GM21381 (cell line): Measurements from ENCODE around the gene SHROOM3.
A peak's percentile ranks its signal among the peaks of the same experiment; 100 is the strongest.

ENCODE experiments used
- ATAC-seq: cut with Tn5 transposase; IDR thresholded peaks from one replicate; pipeline ENCODE4 v1.9.1; 2021; ENCODE audit warnings: mild to moderate bottlenecking, moderate library complexity; ENCODE audit not compliant: unreplicated experiment

Gene SHROOM3

DNA sequence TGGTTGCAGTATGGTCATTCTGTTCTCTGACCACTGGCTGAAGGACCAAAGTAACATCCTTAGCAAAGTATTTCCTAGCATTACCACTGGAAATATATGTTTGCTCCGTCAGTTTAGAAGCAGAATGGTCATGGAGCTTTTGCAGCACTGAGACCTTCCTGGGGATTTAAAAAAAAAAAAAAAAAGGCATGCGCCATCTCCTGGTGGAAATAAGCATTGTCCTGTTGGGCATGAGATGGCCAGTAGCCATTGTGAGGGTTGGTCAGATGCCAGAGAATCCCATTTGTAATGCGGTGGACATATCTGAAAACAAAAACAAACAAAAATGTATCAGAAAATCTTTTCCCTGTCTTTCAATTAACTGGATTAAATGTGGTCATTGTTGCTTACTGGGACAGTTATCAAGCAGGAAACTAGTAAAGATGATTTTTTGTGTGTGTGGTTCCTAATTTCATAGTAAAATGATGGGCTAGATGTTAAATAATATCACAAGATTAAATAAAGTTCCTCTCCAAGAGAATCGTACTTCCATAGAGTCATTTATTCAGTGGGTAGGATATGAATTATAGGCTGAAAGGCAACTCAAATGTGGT lies 323.4 kb downstream of the SHROOM3 start:
- no peak for ATAC-seq

DNA sequence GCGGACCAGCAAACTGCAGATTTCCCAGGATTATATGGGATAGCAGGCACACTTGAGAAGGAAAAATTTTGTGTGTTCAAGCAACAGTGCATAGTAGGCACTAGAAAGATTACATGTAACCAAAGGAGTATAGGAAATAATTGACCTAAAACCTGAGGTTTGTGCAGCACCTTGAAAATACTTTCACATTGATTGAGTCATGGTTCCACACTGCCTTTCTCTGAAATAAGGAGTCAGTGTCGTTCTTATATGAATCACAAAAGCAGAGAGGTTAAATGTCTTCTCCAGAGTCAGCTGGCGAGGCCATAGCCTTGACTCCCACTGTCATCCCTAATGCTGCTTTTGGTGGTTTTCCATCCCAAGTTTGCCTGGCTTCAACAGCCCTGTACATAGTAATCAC lies 324.0 kb downstream of the SHROOM3 start:
- ATAC-seq = no peak

DNA sequence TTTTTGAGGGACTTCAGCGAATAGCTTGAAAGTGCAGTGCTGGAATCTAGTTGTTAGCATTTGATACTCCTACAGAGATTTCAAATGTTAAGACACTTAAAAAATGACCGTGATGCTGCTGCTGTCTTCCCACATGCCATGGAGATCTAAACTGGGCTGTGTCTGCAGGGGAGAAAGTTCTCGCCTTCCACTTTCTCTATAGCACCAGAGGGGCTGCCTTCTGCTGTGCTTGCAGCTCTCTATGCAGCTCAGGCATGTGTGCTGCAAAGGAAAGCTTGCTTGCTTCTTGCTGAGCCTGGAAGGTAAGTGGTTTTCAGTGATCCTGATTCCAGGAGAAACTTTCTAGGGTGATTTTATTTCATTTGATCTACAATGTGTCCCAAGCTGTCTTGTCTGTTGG lies 325.2 kb downstream of the SHROOM3 start:
- no peak for ATAC-seq

DNA sequence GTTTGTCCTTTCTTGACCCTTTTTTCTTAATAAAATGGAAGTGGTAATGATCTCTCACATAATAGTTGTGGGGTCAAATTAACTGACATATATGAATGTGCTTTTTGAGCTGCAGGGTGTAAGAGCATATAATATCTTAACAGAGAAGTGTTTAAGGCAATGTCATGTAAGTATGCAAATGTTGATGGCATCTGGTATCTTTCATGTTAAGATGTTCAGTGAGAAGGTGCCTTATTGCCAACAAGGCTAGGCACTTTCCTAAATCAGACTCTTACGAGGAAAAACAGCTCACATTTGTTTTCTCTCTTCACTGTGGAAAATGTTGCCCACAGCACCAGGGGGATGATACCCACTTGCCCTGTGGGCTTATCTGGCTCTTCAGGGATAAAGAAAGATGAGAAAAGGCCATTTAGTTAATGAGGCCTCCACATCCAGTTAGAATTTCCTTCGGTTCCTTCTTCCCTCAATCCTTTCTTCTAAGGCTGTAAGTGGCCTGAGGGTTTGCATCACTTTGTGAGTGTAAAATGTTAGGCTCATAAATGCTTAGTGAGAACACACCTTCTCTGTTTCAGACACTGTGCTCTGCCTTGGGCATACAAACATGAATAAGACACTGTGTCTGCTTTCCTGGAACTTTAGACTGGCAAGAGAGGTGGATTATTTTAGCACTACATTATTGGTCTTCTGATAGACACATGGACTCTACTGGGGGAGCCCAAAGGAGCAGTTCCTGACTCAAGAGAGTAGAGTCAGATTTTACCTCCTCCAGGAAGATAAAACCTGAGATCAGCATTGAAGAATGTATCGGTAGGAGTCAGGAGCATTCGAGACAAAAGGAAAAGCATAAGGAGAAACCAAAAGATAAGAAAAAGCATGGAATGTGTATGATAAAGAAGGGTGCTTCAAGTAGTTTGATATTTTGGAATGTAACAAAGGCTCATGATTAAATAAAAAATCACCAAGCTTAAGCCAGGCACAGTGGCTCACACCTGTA lies 327.4 kb downstream of the SHROOM3 start:
- ATAC-seq = no peak

DNA sequence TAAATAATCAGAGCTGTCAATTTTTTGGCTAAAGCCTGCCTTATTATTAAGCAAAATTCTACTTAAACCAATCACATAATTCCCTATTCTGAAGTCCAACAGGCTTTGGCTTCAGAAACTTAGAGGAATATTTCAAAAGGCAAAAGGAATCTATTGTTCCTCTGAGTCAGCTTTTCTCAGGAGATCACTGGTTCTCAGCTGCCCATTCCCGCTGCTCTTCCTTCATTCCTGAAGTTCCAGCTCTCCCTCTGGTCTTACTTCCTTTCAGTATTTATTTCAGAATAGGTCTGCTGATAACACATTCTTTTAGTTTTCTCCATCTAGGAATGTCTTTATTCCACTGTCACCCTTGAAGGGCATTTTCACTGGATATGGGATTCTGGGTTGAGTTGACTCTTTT lies 329.2 kb downstream of the SHROOM3 start:
- no peak for ATAC-seq

DNA sequence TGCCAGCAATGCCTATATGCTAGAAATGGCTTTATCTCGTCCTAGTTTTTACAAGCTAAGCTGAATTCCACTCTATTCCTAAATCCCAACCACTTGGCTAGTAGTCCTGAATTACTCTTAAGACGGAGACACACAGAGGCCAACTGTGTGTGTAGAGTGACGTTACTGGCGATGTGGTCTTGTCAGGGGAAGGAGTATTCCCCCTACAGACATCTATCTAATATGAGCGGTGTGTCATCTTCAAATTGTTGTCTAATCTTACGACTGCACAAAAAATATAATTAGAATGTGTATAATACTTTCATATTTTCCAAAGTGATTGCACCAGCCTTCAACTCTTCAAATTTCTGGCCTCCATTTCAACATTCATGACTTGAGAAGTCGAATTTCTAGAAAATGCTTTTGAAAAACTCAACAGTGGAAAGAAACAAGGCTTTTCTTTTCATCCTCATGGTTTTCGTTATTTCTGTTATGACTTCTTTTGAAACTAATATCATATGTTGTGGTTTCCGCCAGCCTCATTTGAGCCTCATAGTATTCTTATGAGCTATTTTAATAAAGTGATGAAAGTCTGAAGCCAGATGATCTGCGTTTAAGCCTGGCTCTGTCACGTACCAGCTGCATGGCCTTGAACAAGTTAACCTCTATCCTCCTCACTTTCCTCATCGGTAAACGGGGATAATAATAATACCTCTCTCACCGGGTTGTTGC lies 330.6 kb downstream of the SHROOM3 start:
- no peak for ATAC-seq

DNA sequence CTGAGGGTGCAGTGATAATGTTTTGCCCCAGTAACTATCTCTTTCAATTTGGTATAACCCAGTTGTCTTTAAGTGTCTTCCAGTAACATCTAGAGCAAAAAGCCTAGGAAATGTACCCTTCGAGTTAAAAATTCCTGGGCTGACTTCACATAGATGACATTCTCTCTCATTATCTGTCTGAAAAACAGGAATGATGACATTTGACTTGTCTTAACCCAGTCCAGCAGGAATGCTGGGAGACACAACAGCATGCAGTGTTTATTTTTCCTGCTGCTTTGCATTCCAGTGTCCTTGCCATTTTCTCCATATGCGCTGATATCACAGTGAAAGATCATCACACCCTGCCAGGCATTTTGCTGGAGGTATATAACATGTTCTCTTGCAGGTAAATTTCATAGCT lies 333.0 kb downstream of the SHROOM3 start:
- no peak for ATAC-seq

DNA sequence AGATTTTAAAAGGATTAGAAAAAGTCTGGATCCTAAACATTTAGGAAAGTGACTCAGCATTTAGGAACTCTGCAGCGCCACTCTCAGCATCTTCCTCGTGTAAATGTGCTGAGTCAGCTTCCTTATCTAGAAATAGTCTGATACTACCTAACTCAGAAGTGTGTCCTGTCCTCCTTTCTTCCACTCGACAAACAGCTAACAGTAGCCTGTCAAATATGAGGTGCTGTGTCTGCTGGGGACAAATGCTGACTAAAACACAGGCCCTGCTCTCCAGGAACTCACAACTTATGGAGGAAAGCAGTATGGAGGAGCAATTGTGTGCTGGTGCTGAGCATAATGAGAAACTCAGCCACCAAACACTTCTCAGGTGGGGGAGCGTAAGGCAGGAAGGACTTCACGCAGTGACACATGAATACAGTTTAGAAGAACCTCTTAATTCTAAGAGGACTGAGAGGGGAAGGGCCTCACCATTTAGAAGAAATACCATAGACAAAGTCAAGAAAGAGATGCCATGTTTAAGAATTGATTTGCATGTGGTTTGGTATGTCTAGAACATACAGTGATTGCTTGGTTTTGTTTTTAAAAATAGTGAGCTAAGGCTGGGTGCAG lies 337.6 kb downstream of the SHROOM3 start:
- ATAC-seq = no peak

DNA sequence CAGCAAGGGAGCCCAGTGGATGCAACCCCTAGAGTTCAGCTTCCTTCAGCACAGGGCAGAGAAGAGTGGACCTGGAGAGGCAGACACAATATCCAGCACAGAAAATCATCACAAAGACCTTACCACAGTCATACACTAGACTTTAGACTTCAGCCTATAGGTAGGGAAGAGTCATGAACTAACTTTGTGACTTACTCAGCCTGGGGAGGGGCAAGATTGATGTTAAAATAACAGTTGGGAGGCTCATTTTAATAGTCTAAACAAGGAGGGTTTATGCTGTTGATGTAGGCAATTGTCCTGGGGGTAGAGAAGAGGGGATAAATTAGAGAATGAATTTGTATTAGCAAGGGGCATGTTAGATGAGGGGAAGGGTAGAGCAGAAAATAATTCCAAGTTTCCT lies 338.7 kb downstream of the SHROOM3 start:
- ATAC-seq = no peak

DNA sequence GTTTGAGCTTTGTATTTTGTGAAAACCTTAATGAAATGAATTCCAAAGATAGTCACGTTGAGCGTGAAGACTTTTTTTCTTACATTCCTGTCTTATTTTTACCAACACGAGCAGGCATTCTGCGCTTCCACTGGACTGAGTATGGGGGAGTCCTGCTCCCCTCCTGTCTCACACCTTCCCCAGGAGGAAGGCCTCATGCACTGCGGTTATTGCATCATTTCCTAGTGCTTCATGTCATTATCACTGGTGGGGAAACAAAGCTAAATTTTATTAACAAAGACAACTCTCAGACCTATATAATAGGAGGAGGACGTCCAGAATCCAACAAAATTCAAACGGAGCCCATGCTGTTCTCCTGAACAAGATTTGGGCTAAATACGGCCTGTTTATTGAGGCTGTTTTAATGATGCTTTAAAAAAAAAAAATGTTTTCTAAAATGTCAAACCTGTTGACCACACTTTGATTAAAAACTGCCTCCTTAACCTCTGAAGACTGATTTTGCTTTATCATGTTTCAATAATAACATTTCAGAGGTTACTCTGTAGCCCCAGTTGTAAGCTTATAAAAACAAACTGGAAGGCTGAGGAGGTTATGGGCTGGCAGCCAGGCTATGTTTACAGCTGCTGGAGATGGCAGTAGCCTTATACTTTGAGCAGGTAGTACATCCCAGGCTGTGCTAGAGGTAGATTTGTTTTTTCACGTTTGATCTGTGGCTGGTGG lies 344.9 kb downstream of the SHROOM3 start:
- no peak for ATAC-seq

DNA sequence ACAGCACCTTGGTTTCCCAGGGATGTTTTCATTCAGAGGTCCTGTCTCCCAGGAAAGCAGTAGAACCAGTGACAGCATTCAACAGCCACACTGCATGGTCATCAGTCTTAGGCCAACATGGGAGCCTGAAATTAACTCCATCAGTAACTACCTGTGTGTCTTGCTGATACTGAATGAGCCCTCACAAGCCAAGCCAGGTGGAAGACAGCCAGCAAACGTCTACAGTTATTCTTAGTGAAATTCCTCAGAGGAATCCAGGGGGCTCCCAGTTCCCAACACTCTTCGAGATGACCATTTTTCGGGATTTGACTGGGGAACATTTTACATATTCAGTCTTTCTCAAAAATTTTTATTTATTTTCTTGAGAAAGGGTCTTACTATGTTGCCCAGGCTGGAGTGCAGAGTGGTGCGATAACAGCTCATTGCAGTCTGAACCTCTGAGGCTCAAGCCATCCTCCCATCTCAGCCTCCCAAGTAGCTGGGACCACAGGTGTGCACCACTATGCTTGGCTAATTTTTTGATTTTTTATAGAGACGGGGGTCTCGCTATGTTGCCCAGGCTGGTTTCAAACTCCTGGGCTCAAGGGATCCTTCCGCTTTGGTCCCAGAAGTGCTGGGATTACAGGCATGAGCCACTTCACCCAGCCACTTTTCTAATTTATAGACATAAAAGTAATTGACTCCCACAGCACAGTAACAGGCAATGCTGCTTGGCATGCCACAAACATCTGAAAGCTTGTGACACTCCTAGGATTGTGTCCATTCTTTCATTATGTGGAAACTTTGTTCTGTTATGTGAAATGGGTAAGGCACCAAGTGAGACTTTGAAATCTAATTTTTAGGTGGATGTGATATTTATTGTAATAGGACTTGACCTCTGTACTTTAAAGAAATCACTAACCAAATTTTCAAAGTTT lies 346.0 kb downstream of the SHROOM3 start:
- no peak for ATAC-seq

DNA sequence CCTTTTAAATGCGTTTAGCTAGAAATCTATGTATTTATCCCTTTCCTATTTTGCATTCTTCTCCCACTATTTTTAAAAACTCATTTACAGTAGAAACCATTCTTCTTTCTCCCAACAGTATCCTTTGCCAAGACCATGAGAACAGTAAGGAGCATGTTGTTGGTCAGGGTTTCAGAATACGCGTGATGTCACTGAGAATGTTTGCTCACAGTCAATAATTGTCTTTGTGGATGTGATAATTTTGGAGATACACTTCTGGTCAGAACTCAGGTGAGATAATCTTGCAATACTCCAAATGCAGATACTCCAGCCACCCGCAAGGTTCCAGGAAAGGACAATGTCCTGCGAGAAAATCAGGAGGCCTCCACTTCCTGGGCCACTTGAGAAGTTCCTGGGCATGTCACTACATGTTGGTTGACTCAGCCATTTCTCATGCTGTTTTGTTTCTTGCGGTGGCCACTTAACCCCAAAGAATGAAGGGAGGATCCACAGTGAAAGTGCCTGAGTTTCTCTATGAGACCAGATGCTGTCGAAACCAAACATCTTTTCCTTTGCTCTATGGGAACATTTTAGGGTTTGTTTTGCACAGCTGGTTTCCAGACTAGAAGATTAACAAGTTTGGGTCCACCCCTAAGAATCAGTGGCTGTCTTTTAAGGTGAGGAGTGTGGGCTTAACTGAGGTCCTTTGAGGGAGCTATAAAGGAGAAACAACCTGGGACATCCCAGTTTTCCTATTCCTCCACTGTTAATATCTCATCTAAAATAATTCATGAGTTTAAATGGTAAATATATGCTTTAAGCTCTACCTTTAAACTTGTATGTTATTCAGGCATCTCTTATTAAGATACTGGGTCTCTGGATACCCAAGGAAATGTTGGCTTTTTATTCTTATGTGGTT lies 346.9 kb downstream of the SHROOM3 start:
- ATAC-seq = peak; percentile 67

DNA sequence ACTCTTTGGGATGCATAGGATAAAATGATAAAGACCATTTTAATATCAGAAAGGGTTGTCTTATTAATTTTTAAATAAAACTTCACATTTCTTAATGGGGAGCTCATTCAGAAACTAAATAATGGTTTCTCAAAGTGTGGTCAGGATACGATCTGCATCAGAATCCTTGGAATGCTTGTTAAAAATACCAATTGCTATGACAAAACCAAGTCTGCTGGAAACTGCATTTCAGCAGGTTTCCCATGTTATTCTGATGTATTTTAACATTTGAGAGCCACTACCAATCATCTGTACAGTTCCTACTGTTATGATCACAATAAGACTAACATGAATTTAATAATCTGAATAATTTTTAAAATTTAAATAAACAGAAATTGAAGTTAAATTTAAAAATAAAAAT lies 347.8 kb downstream of the SHROOM3 start:
- ATAC-seq = no peak

DNA sequence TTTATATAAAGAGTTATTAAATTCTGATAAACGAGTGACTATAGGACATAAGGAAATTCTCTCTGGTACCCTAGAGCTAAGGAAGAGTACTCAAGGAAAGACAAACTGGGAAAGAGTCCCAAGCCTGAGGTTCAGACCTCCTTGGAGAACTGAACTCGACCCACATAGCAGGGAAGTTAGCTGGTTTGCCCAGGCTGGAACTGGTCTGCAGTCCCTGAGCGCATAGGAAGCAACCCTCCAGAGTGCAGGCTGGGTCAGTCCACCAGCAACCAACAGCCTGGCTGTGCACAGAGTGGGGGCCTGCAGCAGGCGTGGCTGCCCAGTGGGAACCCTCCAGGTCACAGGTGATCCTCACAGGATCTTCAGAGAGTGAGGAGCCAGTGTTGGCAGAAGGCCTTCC lies 348.8 kb downstream of the SHROOM3 start:
- no peak for ATAC-seq

DNA sequence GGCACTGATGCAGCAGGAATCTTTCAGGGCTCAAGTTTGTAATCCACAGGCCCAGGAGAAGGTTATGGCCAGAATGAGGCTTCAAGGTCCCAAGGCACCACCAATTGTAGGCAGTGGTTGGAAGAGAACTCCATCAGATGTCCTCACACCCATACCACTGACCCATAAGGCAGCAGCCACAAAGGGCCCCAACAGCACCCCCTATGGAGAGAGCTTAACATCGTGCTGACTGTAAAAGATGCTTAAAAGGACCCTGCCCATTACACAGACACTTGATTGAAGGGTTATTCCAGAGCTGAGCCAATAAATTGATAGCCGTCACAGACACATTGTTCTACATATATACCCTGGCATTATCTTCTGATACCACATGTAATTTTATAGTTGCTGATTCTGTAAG lies 349.2 kb downstream of the SHROOM3 start:
- ATAC-seq = no peak

DNA sequence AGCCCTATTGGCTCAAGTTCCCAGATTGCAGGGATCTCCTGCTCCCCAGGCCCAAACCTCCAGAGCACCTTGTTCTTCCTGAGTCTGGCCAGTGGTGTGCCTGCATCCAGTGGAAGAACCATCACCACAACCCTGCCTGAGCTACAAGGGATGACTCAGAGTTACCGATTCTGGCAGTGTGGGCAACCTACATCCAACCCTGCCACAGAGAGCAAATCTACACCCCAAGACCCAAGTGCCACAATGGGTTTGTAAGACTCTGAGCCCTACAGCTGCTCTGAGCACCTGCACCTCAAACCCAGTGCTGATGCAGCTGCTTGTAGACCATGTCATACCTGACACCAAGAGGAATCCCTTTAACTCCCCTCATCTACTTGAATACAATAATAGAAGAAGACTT lies 352.9 kb downstream of the SHROOM3 start:
- ATAC-seq = no peak

DNA sequence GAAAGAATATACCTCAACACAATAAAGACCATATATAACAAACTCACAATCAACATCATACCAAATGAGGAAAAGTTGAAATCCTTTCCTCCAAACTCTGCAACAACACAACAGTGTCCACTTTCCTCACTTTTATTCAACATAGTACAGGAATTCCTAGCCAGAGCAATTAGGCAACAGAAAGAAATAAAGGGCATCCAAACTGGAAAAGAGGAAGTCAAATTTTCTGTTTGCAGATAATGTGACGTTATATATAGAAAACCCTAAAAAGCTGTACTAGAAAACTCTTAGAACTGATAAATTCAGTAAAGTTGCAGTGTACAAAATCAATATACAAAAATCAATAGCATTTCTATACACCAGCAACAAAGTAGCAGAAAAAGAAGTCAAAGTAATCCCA lies 355.3 kb downstream of the SHROOM3 start:
- ATAC-seq = no peak

DNA sequence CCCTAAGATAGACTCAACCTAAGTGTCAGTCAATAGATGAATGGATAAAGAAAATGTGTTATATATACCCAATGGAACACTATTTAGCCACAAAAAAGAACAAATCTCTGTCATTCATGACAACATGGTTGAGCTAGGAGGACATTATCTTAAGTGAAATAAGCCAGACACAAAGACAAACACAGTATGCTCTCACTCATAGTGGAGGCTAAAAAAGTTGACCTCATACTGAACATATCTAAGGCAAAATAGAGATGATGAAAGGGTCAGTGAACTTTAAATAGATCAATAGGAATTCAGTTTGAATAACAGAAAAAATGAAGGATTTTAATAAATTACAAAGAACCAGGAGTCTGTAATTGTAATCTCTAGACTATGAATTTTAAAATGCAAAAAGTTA lies 356.4 kb downstream of the SHROOM3 start:
- ATAC-seq = no peak

DNA sequence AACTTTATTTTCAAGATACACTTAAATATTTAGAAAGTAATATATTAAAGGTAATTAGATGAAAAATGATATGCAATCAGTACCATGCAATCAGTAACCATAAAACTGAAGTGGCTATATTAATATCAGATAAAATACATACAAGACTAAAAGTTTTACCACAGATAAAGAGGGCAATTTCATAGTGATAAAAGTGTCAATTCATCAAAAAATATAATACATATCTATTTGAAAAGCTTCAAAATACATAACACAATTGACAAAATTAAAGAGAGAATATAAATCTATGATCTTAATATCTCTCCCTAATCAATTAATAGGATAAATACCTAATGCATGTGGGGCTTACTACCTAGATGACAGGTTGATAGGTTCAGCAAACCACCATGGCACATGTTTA lies 357.4 kb downstream of the SHROOM3 start:
- ATAC-seq = no peak
